Activated CD4-positive, alpha-beta T cell treated with anti-CD3 and anti-CD28 coated beads, Interleukin-2, Interleukin-6, amounts not matched to agents 100 ng/mL and 50 ng/mL, durations not matched to agents 16 hours and 8 hours (primary cell): ENCODE results near the gene CFAP97.
"Not testable (repeated sequence)": the region's sequence is repeated elsewhere in the genome, so short reads cannot be mapped to it uniquely, and the experiment has no call there.

Experiments used
- DNase-seq: peaks from one replicate; pipeline ENCODE4 v3.0.0-alpha.2; 2020

CFAP97 gene

GRCh38 chr4:185138161-185138560 lies 65.6 kb downstream of the CFAP97 start:
- no peak for DNase-seq

GRCh38 chr4:185137233-185137925 lies 66.4 kb downstream of the CFAP97 start:
- DNase-seq: no peak

GRCh38 chr4:185134307-185134869 lies 69.4 kb downstream of the CFAP97 start:
- DNase-seq: peak; percentile 58

GRCh38 chr4:185128272-185129119 lies 75.3 kb downstream of the CFAP97 start:
- DNase-seq: peak; percentile 19

- no peak for DNase-seq
These were observed 76.5 kb downstream of the CFAP97 start for GRCh38 chr4:185127021-185127925.

GRCh38 chr4:185124006-185124405 lies 79.8 kb downstream of the CFAP97 start:
- DNase-seq: no peak

GRCh38 chr4:185122681-185123345 lies 81.0 kb downstream of the CFAP97 start:
- no peak for DNase-seq

- no peak for DNase-seq
These were observed 83.2 kb downstream of the CFAP97 start for GRCh38 chr4:185120631-185120946.

GRCh38 chr4:185119927-185120630 lies 83.7 kb downstream of the CFAP97 start:
- no peak for DNase-seq

GRCh38 chr4:185119467-185119866 lies 84.3 kb downstream of the CFAP97 start:
- not testable (repeated sequence) for DNase-seq

GRCh38 chr4:185118876-185119275 lies 84.9 kb downstream of the CFAP97 start:
- no peak for DNase-seq

GRCh38 chr4:185117300-185117934 lies 86.4 kb downstream of the CFAP97 start:
- DNase-seq: no peak

- DNase-seq: no peak
These were observed 88.0 kb downstream of the CFAP97 start for GRCh38 chr4:185115827-185116232.

- DNase-seq: no peak
These were observed 90.5 kb downstream of the CFAP97 start for GRCh38 chr4:185113340-185113739.

- no peak for DNase-seq
These were observed 91.7 kb downstream of the CFAP97 start for GRCh38 chr4:185112104-185112503.

- no peak for DNase-seq
These were observed 93.4 kb downstream of the CFAP97 start for GRCh38 chr4:185110375-185110823.

- DNase-seq: no peak
These were observed 94.1 kb downstream of the CFAP97 start for GRCh38 chr4:185109736-185110135.
